GM06990 (cell line): ENCODE measurements around the gene PEX1.

Experiments used
- DNase-seq: peaks from one replicate; pipeline ENCODE4 v3.0.0-alpha.2; 2011; ENCODE audit not compliant: insufficient read length; ENCODE audit errors: extremely low read depth
- H3K27me3 ChIP-seq: replicated peaks from 2 replicates; pipeline ENCODE4 v1.6.0; 2011; ENCODE audit warnings: low read length; ENCODE audit not compliant: control insufficient read depth, insufficient read depth
- H3K36me3 ChIP-seq: 2 replicates; pipeline ENCODE4 v1.5.1; 2011; ENCODE audit warnings: low read length; ENCODE audit not compliant: control insufficient read depth, insufficient read depth
- H3K4me3 ChIP-seq: replicated peaks from 2 replicates; pipeline ENCODE4 v1.5.1; 2011; ENCODE audit warnings: low read depth, mild to moderate bottlenecking, control low read depth, low read length
- TF ChIP-seq, protein P1 (sequence below): IDR thresholded peaks from 2 replicates; pipeline ENCODE4 v1.5.1; 2011; ENCODE audit warnings: low read length, control low read depth, mild to moderate bottlenecking, inconsistent platforms; ENCODE audit not compliant: insufficient read depth, poor library complexity, severe bottlenecking

PEX1 gene

DNA sequence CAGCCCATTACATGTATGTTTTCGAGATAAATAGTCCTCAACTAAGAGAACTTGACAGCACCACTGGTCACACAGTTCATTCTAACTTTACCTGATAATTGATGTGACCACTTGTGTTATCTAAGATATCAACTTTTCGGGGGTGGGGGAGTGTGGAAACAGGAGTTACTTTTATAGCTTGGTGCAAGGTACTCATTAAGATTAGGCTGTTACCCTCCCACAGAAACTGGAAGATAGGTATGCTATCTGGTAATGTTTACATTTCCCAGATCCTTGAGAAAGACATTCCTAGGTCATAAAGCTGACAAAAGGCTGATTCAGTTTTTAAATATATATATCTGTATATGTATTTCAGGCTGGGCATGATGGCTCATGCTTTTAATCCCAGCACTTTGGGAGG is 61.6 kb downstream of the PEX1 start:
- no peaks in the 10 kb centered on the region for H3K27me3 ChIP-seq
- H3K36me3 ChIP-seq, result no peaks in the 10 kb centered on the region
- TF ChIP-seq, protein P1, sequence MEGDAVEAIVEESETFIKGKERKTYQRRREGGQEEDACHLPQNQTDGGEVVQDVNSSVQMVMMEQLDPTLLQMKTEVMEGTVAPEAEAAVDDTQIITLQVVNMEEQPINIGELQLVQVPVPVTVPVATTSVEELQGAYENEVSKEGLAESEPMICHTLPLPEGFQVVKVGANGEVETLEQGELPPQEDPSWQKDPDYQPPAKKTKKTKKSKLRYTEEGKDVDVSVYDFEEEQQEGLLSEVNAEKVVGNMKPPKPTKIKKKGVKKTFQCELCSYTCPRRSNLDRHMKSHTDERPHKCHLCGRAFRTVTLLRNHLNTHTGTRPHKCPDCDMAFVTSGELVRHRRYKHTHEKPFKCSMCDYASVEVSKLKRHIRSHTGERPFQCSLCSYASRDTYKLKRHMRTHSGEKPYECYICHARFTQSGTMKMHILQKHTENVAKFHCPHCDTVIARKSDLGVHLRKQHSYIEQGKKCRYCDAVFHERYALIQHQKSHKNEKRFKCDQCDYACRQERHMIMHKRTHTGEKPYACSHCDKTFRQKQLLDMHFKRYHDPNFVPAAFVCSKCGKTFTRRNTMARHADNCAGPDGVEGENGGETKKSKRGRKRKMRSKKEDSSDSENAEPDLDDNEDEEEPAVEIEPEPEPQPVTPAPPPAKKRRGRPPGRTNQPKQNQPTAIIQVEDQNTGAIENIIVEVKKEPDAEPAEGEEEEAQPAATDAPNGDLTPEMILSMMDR, result no peak
- H3K4me3 ChIP-seq, result no peak overlapping the region
- no peak for DNase-seq

DNA sequence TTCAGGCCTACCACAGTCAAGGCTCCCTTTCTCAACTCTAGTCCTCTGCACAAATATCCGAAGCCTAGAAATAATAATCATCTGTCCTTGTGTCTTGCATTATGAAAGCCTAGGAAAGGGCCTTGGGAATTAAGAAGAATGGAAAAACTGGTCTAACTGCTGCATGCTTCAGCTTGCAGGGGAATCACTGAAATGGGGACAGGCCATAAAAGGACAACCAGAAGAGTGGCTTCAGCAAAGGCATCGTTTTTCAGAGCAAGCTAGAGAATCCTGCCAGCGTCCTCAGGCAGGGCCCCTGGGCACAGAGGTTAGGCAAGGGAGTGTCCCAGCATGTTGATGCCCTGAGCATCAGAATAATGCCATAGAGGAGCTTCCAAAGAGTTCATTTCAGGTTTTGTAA is 63.8 kb downstream of the PEX1 start:
- no peak for DNase-seq
- TF ChIP-seq, protein P1, result no peak
- H3K36me3 ChIP-seq, result no peaks in the 10 kb centered on the region
- H3K4me3 ChIP-seq, result no peak overlapping the region
- H3K27me3 ChIP-seq, result no peaks in the 10 kb centered on the region

GRCh38 chr7:92462560-92462959 is 65.8 kb downstream of the PEX1 start:
- DNase-seq, result no peak

GRCh38 chr7:92461027-92462003 is 67.0 kb downstream of the PEX1 start:
- peak; percentile 10 for DNase-seq
- no peaks in the 10 kb centered on the region for H3K27me3 ChIP-seq
- no peak overlapping the region for H3K4me3 ChIP-seq
- peaks cover 1% of the 10 kb centered on the region for H3K36me3 ChIP-seq
- TF ChIP-seq, protein P1, result peak; percentile 80

More at GRCh38 chr7:92462560-92462959, 65.8 kb downstream of the PEX1 start:
- no peak overlapping the region for H3K4me3 ChIP-seq
- H3K27me3 ChIP-seq, result no peaks in the 10 kb centered on the region
- no peaks in the 10 kb centered on the region; the same call in 1 of the 2 replicates for H3K36me3 ChIP-seq
- TF ChIP-seq, protein P1, result no peak

DNA sequence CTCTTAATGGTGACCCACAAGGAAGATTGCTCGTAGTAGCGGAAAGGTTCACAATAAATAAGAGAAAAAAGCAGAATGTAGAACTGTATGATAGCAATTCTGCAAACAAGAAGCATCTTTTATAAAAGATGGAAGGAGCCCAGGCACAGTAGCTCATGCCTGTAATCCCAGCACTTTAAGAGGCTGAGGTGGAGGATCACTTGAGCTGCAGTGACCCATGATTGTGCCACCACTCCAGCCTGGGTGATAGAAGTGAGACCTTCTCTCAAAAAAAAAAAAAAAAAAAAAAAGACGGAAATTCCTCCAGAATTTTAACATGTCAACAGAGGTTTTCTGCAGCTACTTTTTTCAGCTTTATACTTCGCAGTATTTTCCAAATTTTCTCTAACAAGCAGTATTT is 67.8 kb downstream of the PEX1 start:
- Histone ChIP-seq H3K27me3 (no peaks in the 10 kb centered on the region), H3K36me3 (peaks cover 4% of the 10 kb centered on the region), H3K4me3 (no peak overlapping the region)
- TF ChIP-seq, protein P1, result no peak
- DNase-seq, result no peak
